Osteocyte (in vitro differentiated cells): Measurements from ENCODE around the gene STARD13. TPM values are rescaled to one million over a fixed set of nuclear protein-coding genes. Genes with fewer than 3 reads are reported as not detected.

Experiments used
- DNase-seq: peaks from one replicate; pipeline ENCODE4 v3.0.0; 2021; ENCODE audit warnings: mixed read lengths; ENCODE audit not compliant: unreplicated experiment; ENCODE audit errors: extremely low spot score
- H3K27ac Mint-ChIP-seq: one replicate; pipeline ENCODE4 v1.8.0; 2021; ENCODE audit warnings: mild to moderate bottlenecking, mixed read lengths; ENCODE audit not compliant: unreplicated experiment
- H3K27me3 Mint-ChIP-seq: one replicate; pipeline ENCODE4 v1.8.0; 2021; ENCODE audit warnings: mixed read lengths; ENCODE audit not compliant: unreplicated experiment
- H3K36me3 Mint-ChIP-seq: one replicate; pipeline ENCODE4 v1.8.0; 2021; ENCODE audit warnings: mixed read lengths; ENCODE audit not compliant: unreplicated experiment
- H3K4me1 Mint-ChIP-seq: one replicate; pipeline ENCODE4 v1.8.0; 2021; ENCODE audit warnings: mixed read lengths; ENCODE audit not compliant: unreplicated experiment
- H3K4me3 Mint-ChIP-seq: one replicate; pipeline ENCODE4 v1.8.0; 2021; ENCODE audit warnings: mild to moderate bottlenecking, moderate library complexity, mixed read lengths; ENCODE audit not compliant: unreplicated experiment
- H3K9me3 Mint-ChIP-seq: one replicate; pipeline ENCODE4 v1.8.0; 2021; ENCODE audit warnings: mixed read lengths; ENCODE audit not compliant: unreplicated experiment
- total RNA-seq: library from RNA; stranded (reverse); gene quantifications from 2 replicates; pipeline ENCODE4 v1.2.1, GENCODE V29; 2021
- TF ChIP-seq, protein P1 (sequence below): fragments of 200-600 bp; sonication (generic); IDR thresholded peaks from 2 replicates; pipeline ENCODE4 v1.5.0; 2021; ENCODE audit warnings: antibody characterized with exemption, mild to moderate bottlenecking, moderate library complexity

Gene STARD13
- total RNA-seq, 1 donor from 2014 or later: 72.0 TPM

DNA sequence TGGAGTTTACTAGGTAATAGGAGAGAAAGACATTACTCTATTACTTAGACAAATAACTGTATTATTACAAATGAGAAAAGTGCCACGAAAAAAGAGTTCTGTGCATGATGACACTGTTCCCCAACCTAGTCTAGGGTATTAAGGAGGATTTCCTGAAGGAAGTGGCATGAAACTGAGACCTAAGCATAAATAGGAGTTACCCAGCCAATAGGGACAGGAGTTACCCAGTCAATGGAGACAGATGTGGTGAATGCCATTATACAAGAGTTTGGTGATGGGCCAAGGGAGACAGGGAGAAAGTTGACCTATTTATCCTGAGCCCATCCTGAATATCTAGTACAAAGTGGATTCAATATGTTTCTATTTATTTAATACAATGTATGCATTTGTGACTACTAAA is 203.9 kb downstream of the STARD13 start:
- DNase-seq: no peak
- TF ChIP-seq, protein P1, sequence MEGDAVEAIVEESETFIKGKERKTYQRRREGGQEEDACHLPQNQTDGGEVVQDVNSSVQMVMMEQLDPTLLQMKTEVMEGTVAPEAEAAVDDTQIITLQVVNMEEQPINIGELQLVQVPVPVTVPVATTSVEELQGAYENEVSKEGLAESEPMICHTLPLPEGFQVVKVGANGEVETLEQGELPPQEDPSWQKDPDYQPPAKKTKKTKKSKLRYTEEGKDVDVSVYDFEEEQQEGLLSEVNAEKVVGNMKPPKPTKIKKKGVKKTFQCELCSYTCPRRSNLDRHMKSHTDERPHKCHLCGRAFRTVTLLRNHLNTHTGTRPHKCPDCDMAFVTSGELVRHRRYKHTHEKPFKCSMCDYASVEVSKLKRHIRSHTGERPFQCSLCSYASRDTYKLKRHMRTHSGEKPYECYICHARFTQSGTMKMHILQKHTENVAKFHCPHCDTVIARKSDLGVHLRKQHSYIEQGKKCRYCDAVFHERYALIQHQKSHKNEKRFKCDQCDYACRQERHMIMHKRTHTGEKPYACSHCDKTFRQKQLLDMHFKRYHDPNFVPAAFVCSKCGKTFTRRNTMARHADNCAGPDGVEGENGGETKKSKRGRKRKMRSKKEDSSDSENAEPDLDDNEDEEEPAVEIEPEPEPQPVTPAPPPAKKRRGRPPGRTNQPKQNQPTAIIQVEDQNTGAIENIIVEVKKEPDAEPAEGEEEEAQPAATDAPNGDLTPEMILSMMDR: no peak
- Mint-ChIP-seq H3K27ac (peak overlapping the region; percentile 77), H3K4me3 (no peak overlapping the region), H3K27me3 (peaks cover 8% of the 10 kb centered on the region), H3K4me1 (peaks cover 33% of the 10 kb centered on the region), H3K9me3 (no peaks in the 10 kb centered on the region), H3K36me3 (peaks cover 2% of the 10 kb centered on the region)

DNA sequence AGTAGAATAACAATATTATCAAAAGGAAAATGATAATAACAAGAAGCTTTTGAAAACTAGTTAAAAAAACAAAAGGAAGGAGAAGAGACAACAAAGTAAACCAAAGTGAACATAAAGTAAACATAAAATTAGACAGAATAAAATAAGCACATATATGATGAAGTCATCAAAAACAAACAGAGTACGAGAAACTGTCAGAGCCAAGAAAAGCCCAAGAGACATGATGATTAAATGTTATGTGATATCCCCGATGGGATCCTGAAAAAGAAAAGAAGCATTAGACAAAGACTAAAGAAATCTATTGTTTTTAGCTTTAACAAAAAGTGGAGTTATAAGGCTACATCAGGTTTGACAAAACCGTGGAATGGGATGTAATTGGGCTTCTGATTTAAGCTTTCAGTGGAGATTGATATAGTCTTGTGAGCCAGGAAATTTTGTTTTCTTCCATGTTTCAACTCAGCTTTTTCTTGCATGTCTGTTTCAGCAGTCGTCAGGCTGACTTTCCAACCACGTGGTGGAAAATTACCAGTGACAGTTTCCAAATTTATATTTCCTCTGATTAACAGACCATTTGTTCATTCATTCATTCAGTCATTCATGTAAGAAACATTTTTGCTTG is 204.5 kb downstream of the STARD13 start:
- no peak for DNase-seq
- Mint-ChIP-seq H3K27me3 (peaks cover 6% of the 10 kb centered on the region), H3K27ac (peak overlapping the region; percentile 77), H3K9me3 (no peaks in the 10 kb centered on the region), H3K4me3 (peak overlapping the region; percentile 14), H3K4me1 (peaks cover 30% of the 10 kb centered on the region), H3K36me3 (peaks cover 2% of the 10 kb centered on the region)
- TF ChIP-seq, protein P1: no peak

DNA sequence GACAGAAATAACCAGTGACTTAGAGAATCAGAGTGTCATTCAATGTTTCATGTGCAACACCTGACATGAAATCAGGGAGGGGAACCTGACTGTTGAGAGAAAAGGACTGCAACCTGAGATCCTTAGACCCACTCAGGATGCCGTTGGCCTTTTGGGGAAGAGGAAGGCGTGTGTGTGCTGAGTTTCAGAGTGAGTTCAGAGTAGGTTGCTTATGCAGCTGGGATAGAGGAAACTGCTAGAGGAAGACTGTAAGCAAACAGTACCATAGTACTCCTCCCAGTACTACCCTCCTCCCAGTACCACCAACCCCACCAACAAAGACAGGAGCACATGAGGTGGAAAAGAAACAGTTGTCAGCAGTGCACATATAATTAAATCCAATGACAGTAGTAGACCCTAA is 205.6 kb downstream of the STARD13 start:
- no peak overlapping the region for H3K27ac Mint-ChIP-seq
- no peak for DNase-seq
- H3K9me3 Mint-ChIP-seq: no peaks in the 10 kb centered on the region
- H3K36me3 Mint-ChIP-seq: peaks cover 2% of the 10 kb centered on the region
- TF ChIP-seq, protein P1: no peak
- peaks cover 2% of the 10 kb centered on the region for H3K27me3 Mint-ChIP-seq
- peaks cover 30% of the 10 kb centered on the region for H3K4me1 Mint-ChIP-seq
- no peak overlapping the region for H3K4me3 Mint-ChIP-seq

DNA sequence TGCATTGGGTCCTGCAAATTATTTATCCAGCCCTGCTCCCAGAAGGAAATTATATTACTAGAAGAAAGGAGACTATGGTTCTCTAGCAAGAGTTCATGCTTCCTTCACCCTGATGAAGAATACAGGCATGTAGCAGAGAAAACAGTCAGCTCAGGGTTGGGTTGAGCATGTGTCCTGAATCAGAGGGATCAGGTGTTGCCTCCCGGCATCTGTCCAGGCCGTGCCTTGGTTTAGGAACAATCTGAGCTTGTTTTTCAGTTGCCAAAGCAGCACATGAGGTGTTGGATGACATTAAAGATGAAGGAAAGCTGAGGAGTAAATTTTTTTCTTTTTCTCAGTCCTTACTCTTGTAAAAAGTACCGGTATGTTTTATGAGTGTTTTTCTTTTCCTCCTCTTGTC is 207.3 kb downstream of the STARD13 start:
- no peak for DNase-seq
- TF ChIP-seq, protein P1: no peak
- Mint-ChIP-seq H3K4me3 (no peak overlapping the region), H3K27ac (no peak overlapping the region), H3K4me1 (peaks cover 30% of the 10 kb centered on the region), H3K36me3 (no peaks in the 10 kb centered on the region), H3K27me3 (no peaks in the 10 kb centered on the region), H3K9me3 (no peaks in the 10 kb centered on the region)

DNA sequence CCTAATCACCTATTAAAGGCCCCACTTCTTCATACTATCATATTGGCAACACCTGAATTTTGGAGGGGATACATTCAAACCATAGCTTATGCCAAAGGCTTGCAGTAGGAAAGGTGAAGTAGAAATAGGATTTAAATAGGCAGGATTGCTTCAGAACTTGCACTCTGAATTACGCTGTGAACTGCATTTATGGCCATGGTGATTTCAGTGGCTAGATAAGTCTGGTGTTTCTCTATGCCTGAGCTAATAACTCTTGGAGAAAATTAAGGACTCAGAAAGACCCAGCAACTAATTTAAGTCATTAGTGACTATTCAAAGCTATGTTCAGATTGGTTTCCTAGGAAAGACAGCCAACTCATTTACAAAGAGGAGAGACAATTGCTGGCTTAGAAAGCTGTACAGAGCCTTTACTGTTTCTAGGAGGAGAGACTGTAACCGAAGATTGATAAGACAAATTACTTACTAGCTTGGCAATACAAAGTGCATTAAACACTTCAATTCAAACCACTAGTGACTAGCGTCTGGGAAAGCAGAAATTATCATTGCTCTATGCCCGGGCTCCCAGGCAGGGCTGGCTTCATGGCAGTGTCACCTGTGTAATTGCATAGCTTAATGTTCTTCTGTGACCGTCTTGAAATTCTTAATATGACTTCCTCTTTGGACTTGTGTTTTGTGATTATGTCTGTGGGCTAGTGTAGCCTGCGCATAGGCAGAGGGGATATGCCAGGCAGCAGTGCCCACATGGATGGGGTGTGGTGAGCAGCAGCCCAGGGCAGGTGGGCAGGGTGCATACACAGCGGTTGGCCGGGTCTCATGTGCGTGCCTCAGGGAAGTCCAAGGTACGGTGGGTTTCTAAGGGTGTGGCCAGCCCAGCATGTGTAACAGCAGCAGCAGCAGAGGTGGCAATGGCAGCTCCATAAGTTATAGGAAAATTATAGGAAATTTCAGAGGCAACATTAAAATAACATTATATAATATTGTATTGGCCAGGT is 209.3 kb downstream of the STARD13 start:
- Mint-ChIP-seq H3K27ac (no peak overlapping the region), H3K4me3 (no peak overlapping the region), H3K4me1 (peaks cover 14% of the 10 kb centered on the region), H3K27me3 (no peaks in the 10 kb centered on the region), H3K9me3 (no peaks in the 10 kb centered on the region), H3K36me3 (no peaks in the 10 kb centered on the region)
- DNase-seq: no peak
- TF ChIP-seq, protein P1: no peak
